K562 (cell line): ENCODE measurements around the gene LASP1. TPM values are rescaled to one million over a fixed set of nuclear protein-coding genes. Genes with fewer than 3 reads are reported as not detected.

Experiments used
- ARHGAP35 ChIP-seq: fragments of 450-650 bp; IDR thresholded peaks from 2 replicates; pipeline ENCODE4 v1.6.1; 2018; ENCODE audit not compliant: partially characterized antibody
- ATF1 ChIP-seq, 2 experiments: fragments of 450-650 bp in 1 of 2; IDR thresholded peaks; 2 replicates each; pipeline ENCODE4 v1.6.1; 2016; ENCODE audit warnings: missing compliant biosample characterization in 1 of 2, missing genetic modification characterization in 1 of 2
- ATF7 ChIP-seq: fragments of 450-650 bp; IDR thresholded peaks from 2 replicates; pipeline ENCODE4 v1.7.1; 2014; ENCODE audit warnings: mild to moderate bottlenecking, moderate library complexity
- CBFA2T3 ChIP-seq: fragments of 450-650 bp; IDR thresholded peaks from 2 replicates; pipeline ENCODE4 v1.6.1; 2017
- CTBP1 ChIP-seq: fragments of 450-650 bp; IDR thresholded peaks from 2 replicates; pipeline ENCODE4 v1.6.1; 2016; ENCODE audit warnings: borderline replicate concordance
- E2F8 ChIP-seq: fragments of 450-650 bp; IDR thresholded peaks from 2 replicates; pipeline ENCODE4 v1.7.1; 2018; ENCODE audit warnings: mild to moderate bottlenecking, low read depth; ENCODE audit not compliant: partially characterized antibody
- EP400 ChIP-seq: fragments of 450-650 bp; IDR thresholded peaks from 2 replicates; pipeline ENCODE4 v1.6.1; 2017; ENCODE audit warnings: antibody characterized with exemption, mild to moderate bottlenecking, moderate library complexity
- HDGF ChIP-seq: fragments of 450-650 bp; IDR thresholded peaks from 2 replicates; pipeline ENCODE4 v1.6.1; 2016
- KLF1 ChIP-seq: fragments of 450-650 bp; IDR thresholded peaks from 2 replicates; pipeline ENCODE4 v1.6.1; 2016; ENCODE audit warnings: missing genetic modification characterization, missing compliant biosample characterization
- MYC ChIP-seq, 2 experiments: fragments of 250-450 bp in 1 of 2; sonication (Bioruptor Pico) in 1 of 2; IDR thresholded peaks; 2 replicates each; pipeline versions ENCODE4 v1.5.1 to v1.6.1; 2012 to 2021; ENCODE audit warnings: low read depth in 2 of 2, borderline replicate concordance in 1 of 2, improper control_type of control experiment in 1 of 2, low read length in 1 of 2, mild to moderate bottlenecking in 1 of 2, moderate library complexity in 1 of 2
- NFXL1 ChIP-seq: fragments of 450-650 bp; formaldehyde crosslinking; IDR thresholded peaks from 2 replicates; pipeline ENCODE4 v1.4.0; 2021; ENCODE audit warnings: mild to moderate bottlenecking
- OTX1 ChIP-seq: fragments of 450-650 bp; formaldehyde crosslinking; IDR thresholded peaks from 2 replicates; pipeline ENCODE4 v1.4.0; 2022; ENCODE audit warnings: mild to moderate bottlenecking
- POLR2H ChIP-seq: IDR thresholded peaks from 2 replicates; pipeline ENCODE4 v1.6.1; 2016; ENCODE audit warnings: missing genetic modification characterization, low read depth, mild to moderate bottlenecking, control low read depth, missing compliant biosample characterization, moderate library complexity
- PRMT5 ChIP-seq: sonication (generic); formaldehyde crosslinking; IDR thresholded peaks from 2 replicates; pipeline ENCODE4 v1.5.0; 2020; ENCODE audit warnings: missing genetic modification reagents
- RB1 ChIP-seq: fragments of 450-650 bp; IDR thresholded peaks from 2 replicates; pipeline ENCODE4 v1.6.1; 2017; ENCODE audit warnings: low read depth, mild to moderate bottlenecking
- RBFOX2 ChIP-seq: fragments of 200-400 bp; formaldehyde crosslinking; IDR thresholded peaks from 2 replicates; pipeline ENCODE4 v1.6.1; 2017; ENCODE audit warnings: low read depth, mild to moderate bottlenecking, low read length, moderate library complexity
- SIN3A ChIP-seq, 2 experiments: fragments of 150-350 bp in 1 of 2; IDR thresholded peaks; 2 replicates each; pipeline ENCODE4 v1.6.1; 2011 to 2016; ENCODE audit warnings: borderline replicate concordance in 2 of 2, low read depth in 2 of 2, low read length in 2 of 2, mild to moderate bottlenecking in 2 of 2, moderate library complexity in 2 of 2; ENCODE audit not compliant: control insufficient read depth in 1 of 2
- SIRT6 ChIP-seq: IDR thresholded peaks from one replicate; pipeline ENCODE4 v1.6.1; 2012; ENCODE audit warnings: low read depth, mild to moderate bottlenecking, control low read depth, inconsistent platforms, low read length, moderate library complexity
- SOX6 ChIP-seq: fragments of 450-650 bp; IDR thresholded peaks from 2 replicates; pipeline ENCODE4 v1.6.1; 2014; ENCODE audit warnings: mild to moderate bottlenecking
- SP1 ChIP-seq: sonication (generic); formaldehyde crosslinking; IDR thresholded peaks from 2 replicates; pipeline ENCODE4 v1.8.1; 2022; ENCODE audit warnings: mild to moderate bottlenecking, missing genetic modification reagents
- TARDBP ChIP-seq: fragments of 450-650 bp; IDR thresholded peaks from 2 replicates; pipeline ENCODE4 v1.6.1; 2016
- TBL1XR1 ChIP-seq, 2 experiments: IDR thresholded peaks; 2 replicates each; pipeline ENCODE4 v1.6.1; 2012; ENCODE audit warnings: improper control_type of control experiment in 2 of 2, low read length in 2 of 2, mild to moderate bottlenecking in 1 of 2
- ZKSCAN1 ChIP-seq: fragments of 150-350 bp; IDR thresholded peaks from 2 replicates; pipeline ENCODE4 v1.6.1; 2016; ENCODE audit warnings: low read depth, low read length
- ZNF449 ChIP-seq: fragments of 250-450 bp; sonication (Bioruptor Pico); IDR thresholded peaks from 2 replicates; pipeline ENCODE4 v1.8.0; 2022; ENCODE audit warnings: moderate library complexity, mild to moderate bottlenecking, inconsistent platforms
- ZNF561 ChIP-seq: fragments of 450-650 bp; formaldehyde crosslinking; conservative IDR thresholded peaks from 2 replicates; pipeline ENCODE4 v1.4.0; 2020; ENCODE audit warnings: mild to moderate bottlenecking, moderate library complexity
- ZSCAN29 ChIP-seq: fragments of 450-650 bp; IDR thresholded peaks from 2 replicates; pipeline ENCODE4 v1.6.1; 2017
- polyA plus RNA-seq, 8 experiments: library from polyadenylated mRNA; depleted of rRNA in 4 of 8; stranded (reverse) in 5 of 8; unstranded in 3 of 8; fragments of >200 nt; fragmentation: Nextera tagmentation in 2 of 8; fragmentation: Illumina TruSeq in 1 of 8; extraction: Ambion mirVana in 2 of 8; extraction: Trizol in 1 of 8; gene quantifications; 2 replicates each; pipeline versions ENCODE4 v1.2.1 to v1.2.3, GENCODE V29; 2011 to 2014; ENCODE audit warnings: inconsistent platforms in 1 of 8, missing spikeins in 1 of 8
- total RNA-seq, 7 experiments: library from RNA; depleted of rRNA in 6 of 7; stranded (reverse); fragments of >200 nt in 6 of 7; fragmentation: Illumina TruSeq in 2 of 7; extraction: Trizol in 2 of 7; gene quantifications; 2 replicates each; pipeline versions ENCODE4 v1.2.1 to v1.2.3, GENCODE V29; 2011 to 2021; ENCODE audit warnings: low replicate concordance in 1 of 7

LASP1 gene
- total and polyA plus RNA-seq, 9 of the 15 experiments (the other 6 are each of a cell fraction or from before 2014, with no cell fraction given) = 23.0 to 125 (median 55.3) TPM

DNA sequence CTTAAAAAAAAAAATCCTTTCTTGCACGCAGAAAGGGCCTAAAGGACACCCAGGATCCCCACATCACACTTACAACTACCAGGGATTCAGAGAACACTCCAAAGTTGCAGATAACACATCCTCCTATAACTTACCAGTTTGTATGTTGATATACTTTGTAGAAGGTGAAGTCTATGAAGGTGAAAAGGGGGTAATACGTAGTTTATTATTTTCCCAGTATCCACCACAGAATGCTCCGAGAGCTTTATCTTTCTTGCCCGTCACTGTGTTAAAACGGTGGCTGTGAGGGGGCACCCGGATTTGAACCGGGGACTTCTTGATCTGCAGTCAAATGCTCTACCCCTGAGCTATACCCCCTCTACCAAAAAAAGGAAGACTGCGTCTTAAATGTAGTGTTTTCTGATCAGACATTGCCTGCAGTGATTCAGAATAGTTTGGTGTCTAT, 8.4 kb upstream of the LASP1 start (continued):
- TF ChIP-seq CTBP1 (peak; percentile 41; the same call in 1 of the 2 replicates), ARHGAP35 (no peak), ZSCAN29 (peak; percentile 78; the same call in 1 of the 2 replicates), KLF1 (tag) (no peak), ATF1 (CRISPR knock-in tag; IDR thresholded peaks at IDR 0.05) (no peak), ATF1 (tag; IDR thresholded peaks at IDR 0.05) (peak; percentile 31; the same call in 1 of the 2 replicates), MYC (IDR thresholded peaks at IDR 0.05; ENCODE audit: low read depth, low read length) (no peak), MYC (CRISPR knock-in tag; IDR thresholded peaks at IDR 0.05; ENCODE audit: borderline replicate concordance, low read depth) (no peak), PRMT5 (no peak), RBFOX2 (no peak), POLR2H (peak; percentile 99), RB1 (no peak), TARDBP (0 out of 2 replicates have a peak, but pooled peaks have one; percentile 41), TBL1XR1 (IDR thresholded peaks at IDR 0.05; ENCODE audit: low read length in 2 of 2) (peak in 1 of 2 experiments; percentile 75; a peak in 1 of 4 replicates), SP1 (CRISPR knock-in tag) (peak; percentile 37; the same call in 1 of the 2 replicates), SOX6 (peak; percentile 57; the same call in 1 of the 2 replicates), SIN3A (IDR thresholded peaks at IDR 0.05; ENCODE audit: borderline replicate concordance in 2 of 2, control insufficient read depth in 1 of 2, low read depth in 2 of 2, low read length in 2 of 2) (no peak), OTX1 (CRISPR knock-in tag) (peak; percentile 67; the same call in 1 of the 2 replicates), E2F8 (peak; percentile 42), ZNF561 (CRISPR knock-in tag) (no peak), HDGF (no peak), ZNF449 (CRISPR knock-in tag) (no peak), ZKSCAN1 (no peak), SIRT6 (no peak), EP400 (0 out of 2 replicates have a peak, but pooled peaks have one; percentile 22), NFXL1 (CRISPR knock-in tag) (no peak), ATF7 (peak; percentile 76; the same call in 1 of the 2 replicates), CBFA2T3 (no peak)
